ENCODE measurements around the gene PTPN1.

DNA sequence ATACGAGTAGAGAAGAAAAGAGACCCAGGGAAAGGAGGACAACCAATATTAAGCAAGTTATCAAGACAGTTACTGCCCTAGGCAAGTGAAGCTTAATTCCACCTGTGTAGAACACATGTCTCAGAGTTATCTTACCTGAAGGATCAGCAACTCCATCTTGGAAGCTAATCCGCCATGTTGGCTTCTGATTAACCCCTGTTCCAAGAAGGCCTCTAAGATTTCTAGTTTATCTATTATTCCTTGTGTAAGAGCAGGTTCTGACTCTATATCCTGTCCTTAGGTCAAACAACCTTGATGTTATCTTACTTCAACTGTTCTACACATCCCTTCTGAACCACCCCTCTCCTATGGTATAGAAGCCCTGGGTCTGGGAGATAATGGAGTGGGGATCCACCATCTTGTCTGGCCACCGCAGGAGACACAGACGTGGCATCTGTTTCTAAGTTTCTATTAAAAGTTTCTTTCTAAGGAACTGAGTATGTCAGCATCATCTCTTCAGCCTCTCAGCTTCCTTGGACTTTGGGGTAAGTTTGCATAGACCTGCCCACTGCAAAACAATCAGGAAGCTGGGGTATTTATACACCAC is 27.7 kb upstream of the PTPN1 start:
- TF ChIP-seq, protein P1, sequence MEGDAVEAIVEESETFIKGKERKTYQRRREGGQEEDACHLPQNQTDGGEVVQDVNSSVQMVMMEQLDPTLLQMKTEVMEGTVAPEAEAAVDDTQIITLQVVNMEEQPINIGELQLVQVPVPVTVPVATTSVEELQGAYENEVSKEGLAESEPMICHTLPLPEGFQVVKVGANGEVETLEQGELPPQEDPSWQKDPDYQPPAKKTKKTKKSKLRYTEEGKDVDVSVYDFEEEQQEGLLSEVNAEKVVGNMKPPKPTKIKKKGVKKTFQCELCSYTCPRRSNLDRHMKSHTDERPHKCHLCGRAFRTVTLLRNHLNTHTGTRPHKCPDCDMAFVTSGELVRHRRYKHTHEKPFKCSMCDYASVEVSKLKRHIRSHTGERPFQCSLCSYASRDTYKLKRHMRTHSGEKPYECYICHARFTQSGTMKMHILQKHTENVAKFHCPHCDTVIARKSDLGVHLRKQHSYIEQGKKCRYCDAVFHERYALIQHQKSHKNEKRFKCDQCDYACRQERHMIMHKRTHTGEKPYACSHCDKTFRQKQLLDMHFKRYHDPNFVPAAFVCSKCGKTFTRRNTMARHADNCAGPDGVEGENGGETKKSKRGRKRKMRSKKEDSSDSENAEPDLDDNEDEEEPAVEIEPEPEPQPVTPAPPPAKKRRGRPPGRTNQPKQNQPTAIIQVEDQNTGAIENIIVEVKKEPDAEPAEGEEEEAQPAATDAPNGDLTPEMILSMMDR (IDR thresholded peaks at IDR 0.05), result no peak
- TF ChIP-seq ZFX (IDR thresholded peaks at IDR 0.05; ENCODE audit: borderline replicate concordance), result no peak

Data from 22Rv1 (cell line).